ENCODE measurements around the gene SHISAL2A. TPM values are rescaled to one million over a fixed set of nuclear protein-coding genes. Genes with fewer than 3 reads are reported as not detected.

SHISAL2A gene
- total and polyA plus RNA-seq, 2 donors (not counting 3 experiments of a cell fraction or from before 2014, with no cell fraction given) = not detected

- ChIA-PET CTCF (interaction anchor here (1.2 kb wide), 2 partner anchors 58 to 60 kb away, joined by 3 read pairs; no protein-coding TSS in a partner anchor), POLR2A (interaction anchor here (0.7 kb wide), 1 partner anchor 14 kb away, joined by 8 read pairs; no protein-coding TSS in a partner anchor)
- Histone ChIP-seq H3K4me2 (ENCODE audit: insufficient read depth, low read length) (no peak overlapping the region), H3K27ac (ENCODE audit: insufficient read depth, low read depth, low read length) (no peak overlapping the region), H3K4me1 (ENCODE audit: control insufficient read depth, extremely low read depth, insufficient read depth, low read length) (no peaks in the 10 kb centered on the region), H3K36me3 (ENCODE audit: control insufficient read depth in 2 of 2, extremely low read depth in 1 of 2, insufficient read depth in 2 of 2, low read length in 2 of 2) (no peaks in the 10 kb centered on the region), H3K79me2 (ENCODE audit: control insufficient read depth, insufficient read depth, low read length) (no peaks in the 10 kb centered on the region), H3K9ac (replicated peaks; ENCODE audit: extremely low read depth, insufficient read depth, low read length) (no peak overlapping the region), H3K9me1 (replicated peaks; ENCODE audit: control insufficient read depth, extremely low read depth, insufficient read depth, low read length) (no peaks in the 10 kb centered on the region), H3K9me3 (replicated peaks; ENCODE audit: control insufficient read depth, insufficient read depth, low read length) (no peaks in the 10 kb centered on the region), H3K4me3 (replicated peaks in 1 of 3; ENCODE audit: insufficient read depth in 1 of 3, low read depth in 1 of 3, low read length in 3 of 3) (no peak overlapping the region), H3K27me3 (ENCODE audit: control insufficient read depth in 2 of 2, insufficient read depth in 2 of 2, low read length in 2 of 2) (peaks cover 6 to 10% of the 10 kb centered on the region in 2 experiments), H4K20me1 (replicated peaks; ENCODE audit: control insufficient read depth, extremely low read depth, insufficient read depth, low read length) (no peaks in the 10 kb centered on the region), H2AFZ (ENCODE audit: low read depth, low read length) (no peak overlapping the region)
- dilution Hi-C loops (cut with MboI; ENCODE audit: extremely low pct_ligation_motif_present, low sequenced_read_pairs) = no loop called here
- TF ChIP-seq POLR2A (IDR thresholded peaks at IDR 0.05; ENCODE audit: low read depth, low read length) (no peak), POLR2AphosphoS5 (IDR thresholded peaks at IDR 0.05; ENCODE audit: insufficient read depth, low read depth, low read length) (no peak), JUN (IDR thresholded peaks at IDR 0.05; ENCODE audit: borderline replicate concordance, insufficient read depth, insufficient read length, low read depth) (no peak), FOS (IDR thresholded peaks at IDR 0.05; ENCODE audit: borderline replicate concordance, insufficient read depth, low read length) (no peak), EZH2 (IDR thresholded peaks at IDR 0.05; ENCODE audit: borderline replicate concordance, low read depth, low read length, severe bottlenecking) (no peak), GATA2 (IDR thresholded peaks at IDR 0.05; ENCODE audit: insufficient read depth, insufficient read length, low read depth, low read length) (no peak), MYC (IDR thresholded peaks at IDR 0.05; ENCODE audit: low read depth, low read length) (no peak), CTCF (IDR thresholded peaks at IDR 0.05; ENCODE audit: extremely low read depth in 1 of 2, insufficient read depth in 1 of 2, low read depth in 1 of 2, low read length in 2 of 2) (no peak), MAX (IDR thresholded peaks at IDR 0.05; ENCODE audit: insufficient read depth, insufficient read length) (no peak)
- no TSS peak for BruUV-seq (replicated peaks)
- no peak for DNase-seq (ENCODE audit: low read depth, low spot score)
- FAIRE-seq = no peak
- intact Hi-C loops (cut with micrococcal nuclease) = no loop called here
These were observed 5.9 kb upstream of the SHISAL2A start for GRCh38 chr1:52627028-52627427.

Data from endothelial cell of umbilical vein (primary cell).